HG02763 (cell line): Measurements from ENCODE around the gene GSTP1.
"Not testable (repeated sequence)": the region's sequence is repeated elsewhere in the genome, so short reads cannot be mapped to it uniquely, and the experiment has no call there.

ENCODE experiments used
- ATAC-seq: cut with Tn5 transposase; IDR thresholded peaks from one replicate; pipeline ENCODE4 v1.9.1; 2021; ENCODE audit warnings: mild to moderate bottlenecking, moderate library complexity; ENCODE audit not compliant: unreplicated experiment

Gene GSTP1

DNA sequence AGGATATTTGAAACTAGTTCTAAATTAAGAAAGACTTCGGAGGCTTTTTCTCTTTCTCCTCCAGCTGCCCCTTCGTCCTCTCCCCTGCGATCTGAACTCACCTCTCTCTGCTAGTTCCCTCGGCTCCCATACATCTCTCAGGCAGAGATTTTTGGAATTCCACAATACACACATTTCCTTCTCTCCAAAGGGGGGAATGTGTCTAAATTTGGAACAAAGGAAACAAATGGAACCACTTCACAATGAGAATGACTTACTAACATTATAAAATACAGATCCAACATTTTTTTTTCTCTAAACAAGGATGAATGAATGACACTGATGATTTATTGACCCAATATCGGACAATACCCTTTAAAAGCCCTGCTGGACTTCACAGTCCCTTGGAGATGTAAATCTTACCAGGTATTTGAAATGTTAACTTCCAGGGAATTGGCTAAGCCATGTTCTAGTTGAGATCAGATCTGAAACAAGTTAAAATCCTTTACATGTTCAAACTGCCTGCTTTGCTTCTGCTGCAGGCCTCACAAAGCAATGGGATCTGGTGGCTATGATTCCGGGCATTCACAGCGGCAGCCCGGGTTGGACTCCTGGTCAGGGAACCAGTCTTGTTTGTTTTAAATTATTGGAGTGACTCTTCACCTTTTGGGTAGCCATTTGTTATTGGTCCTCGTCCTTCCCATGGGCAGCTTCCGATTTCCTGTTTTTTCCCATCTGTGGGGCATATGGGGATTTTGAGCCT lies 20.5 kb upstream of the GSTP1 start:
- no peak for ATAC-seq

DNA sequence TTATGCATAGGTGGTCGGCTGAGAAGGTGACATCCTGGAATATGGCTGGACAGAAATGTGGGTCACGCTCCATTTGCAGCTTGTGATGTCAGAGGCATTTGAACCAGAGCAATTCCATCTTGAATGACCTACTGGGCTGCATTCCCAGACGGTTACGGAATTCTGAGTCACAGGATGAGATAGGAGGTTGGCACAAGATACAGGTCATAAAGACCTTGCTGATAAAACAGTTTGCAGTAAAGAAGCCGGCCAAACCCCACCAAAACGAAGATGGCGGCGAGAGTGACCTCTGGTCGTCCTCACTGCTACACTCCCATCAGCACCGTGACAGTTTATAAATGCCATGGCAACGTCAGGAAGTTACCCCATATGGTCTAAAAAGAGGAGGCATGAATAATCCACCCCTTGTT lies 19.9 kb upstream of the GSTP1 start:
- ATAC-seq: not testable (repeated sequence)

DNA sequence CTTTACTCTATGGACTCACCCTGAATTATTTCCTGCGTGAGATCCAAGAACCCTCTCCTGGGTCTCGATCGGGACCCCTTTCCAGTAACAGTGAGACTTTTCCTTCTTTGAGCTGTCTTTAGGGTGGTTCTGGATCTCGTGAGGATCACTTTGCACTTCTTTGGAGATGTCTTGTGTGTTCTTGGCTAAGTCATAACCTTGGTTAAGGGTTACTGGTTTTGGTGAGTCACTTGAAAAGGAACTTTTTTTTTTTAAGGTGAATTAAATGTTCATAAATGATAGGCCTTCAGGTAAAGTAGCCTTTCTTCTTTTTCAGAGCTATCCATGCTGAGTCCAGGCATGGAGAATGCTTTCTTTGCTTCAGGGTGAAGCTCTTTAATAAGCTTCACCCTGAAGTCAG lies 19.4 kb upstream of the GSTP1 start:
- ATAC-seq: no peak

DNA sequence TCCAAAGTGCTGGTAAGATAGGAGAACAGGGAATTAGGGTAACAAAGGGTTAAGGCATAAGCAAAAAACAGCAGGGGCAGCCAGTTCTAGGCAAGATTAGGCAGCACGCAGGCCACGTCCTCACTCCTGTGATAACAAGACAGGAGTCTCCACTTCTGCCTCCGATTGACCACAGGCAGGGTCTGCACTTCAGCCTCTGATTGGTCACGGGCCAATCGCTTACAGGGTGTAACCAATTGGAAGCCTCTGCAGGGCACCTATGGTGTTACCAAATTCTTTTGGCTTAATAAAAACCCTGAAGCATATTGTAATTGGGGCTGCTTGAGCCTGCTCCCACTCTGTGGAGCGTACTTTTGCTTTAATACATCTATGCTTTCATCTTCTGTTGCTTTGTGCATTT lies 12.2 kb upstream of the GSTP1 start:
- ATAC-seq: no peak

DNA sequence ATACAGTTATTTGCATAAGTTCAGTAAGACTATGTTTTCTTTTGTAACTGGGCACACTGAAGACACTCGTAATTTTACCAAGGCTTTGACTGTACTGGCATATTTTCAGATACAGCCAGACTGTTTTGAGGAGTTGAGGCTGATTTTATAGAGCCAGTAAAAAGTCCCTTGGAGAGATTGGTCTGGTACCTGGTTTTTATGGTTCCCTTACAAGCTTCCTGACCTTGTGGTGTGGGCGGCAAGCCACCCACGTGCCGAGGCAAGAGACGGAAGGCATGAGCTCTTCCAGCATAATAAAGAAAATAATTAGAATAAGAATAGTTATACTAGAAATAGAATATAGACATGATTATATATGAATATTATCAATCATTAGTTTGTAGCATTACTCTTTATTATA lies 11.3 kb upstream of the GSTP1 start:
- no peak for ATAC-seq

DNA sequence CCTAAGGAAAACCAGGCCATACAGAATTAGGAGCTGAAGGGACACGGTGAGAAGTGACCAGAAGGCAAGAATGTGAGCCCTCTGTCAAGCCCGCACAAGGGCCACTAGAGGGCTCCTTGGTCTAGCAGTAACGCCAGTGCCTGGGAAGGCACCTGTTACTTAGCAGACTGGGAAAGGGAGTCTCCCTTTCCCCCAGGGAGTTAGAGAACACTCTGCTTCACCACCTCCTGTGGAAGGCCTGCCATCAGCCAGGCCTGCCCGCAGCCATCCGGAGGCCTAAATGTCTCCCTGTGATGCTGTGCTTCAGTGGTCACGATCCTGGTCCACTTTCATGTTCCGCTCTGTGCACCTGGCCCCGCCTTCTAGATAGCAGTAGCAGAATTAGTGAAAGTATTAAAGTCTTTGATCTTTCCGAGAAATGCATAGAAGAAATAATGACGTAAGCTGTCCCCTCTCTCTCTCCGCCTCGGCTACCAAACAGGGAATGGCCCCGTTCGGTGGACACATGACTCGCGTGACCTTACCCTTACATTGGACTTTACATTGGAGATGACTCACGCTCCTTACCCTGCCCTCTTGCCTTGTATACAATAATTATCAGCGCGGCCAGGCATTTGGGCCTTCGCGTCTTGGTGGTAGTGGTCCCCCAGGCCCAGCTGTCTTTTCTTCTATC lies 10.7 kb upstream of the GSTP1 start:
- no peak for ATAC-seq

DNA sequence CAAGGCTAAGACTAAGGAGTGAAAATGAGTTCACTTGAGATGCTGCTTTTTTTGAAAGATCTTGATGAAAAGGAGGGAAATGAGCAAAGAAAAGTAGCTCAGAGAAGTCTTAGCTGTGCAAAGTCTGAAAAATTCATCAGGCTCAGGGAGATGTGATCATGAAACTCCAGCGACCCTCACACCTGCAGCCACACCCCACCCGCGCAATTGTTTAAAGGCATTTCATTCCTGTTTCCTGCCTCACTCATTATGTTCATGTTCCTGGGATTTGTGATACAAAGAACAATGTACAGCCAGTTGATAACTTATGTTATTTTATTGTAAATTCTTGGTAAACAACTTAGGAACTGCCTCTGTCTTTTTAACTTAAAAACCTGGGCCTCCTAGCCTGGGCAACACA lies 8.7 kb upstream of the GSTP1 start:
- no peak for ATAC-seq

DNA sequence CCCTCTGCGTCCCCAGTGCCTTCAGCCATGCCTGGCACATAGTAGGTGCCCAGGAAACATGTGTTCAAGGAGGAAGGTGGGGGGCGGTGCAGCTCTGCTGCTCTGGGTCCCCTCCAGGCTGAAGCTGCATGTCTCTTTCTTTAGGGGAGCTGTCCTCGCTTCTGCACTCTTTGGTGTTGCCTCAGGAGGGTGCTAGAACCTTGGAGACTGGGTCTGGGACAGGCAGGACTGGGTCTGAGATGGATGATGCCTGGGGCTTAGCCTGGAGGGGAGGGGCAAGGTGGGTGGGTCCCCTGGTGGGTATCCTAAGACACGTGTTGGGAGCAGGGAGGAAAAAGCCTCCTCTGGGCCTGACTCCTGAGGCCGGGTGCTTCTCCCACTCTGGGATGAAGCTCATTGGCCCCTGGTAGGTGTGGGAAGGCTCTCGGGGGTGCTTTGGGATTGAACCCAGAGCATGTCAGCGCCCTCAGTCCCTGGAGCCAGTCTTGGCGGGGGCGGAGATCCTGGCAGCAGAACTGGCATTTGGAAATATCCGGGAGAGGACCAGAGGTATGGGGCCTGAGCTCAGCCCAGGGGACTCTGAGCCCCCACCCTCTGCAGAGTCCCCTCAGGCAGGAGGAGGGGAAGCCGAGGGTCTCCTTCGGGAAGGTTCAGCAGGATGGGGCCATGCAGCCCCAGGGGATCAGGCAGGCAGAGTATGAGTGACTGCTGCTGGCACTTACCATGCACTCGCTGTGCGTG lies 6.7 kb upstream of the GSTP1 start:
- ATAC-seq: no peak

DNA sequence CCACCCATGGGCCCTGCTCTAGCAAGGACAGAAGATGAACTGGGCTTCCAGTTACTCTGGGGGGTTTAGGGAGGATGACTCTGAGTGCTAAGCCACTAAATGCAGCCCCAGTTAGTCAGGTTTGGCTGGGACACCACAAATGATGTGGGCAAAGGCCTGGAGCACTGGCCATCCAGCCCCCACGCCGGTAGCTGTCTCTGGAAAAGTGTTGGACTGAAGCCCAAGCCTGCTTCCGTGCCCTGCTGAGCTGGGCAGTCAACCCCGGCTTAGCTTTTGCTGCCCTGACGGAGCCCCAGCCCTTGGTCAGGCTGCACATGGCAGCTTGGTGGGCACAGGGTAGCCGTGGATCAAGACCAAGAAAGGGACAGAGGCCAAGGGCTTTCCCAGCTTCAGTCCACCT lies 5.7 kb upstream of the GSTP1 start:
- ATAC-seq: no peak

DNA sequence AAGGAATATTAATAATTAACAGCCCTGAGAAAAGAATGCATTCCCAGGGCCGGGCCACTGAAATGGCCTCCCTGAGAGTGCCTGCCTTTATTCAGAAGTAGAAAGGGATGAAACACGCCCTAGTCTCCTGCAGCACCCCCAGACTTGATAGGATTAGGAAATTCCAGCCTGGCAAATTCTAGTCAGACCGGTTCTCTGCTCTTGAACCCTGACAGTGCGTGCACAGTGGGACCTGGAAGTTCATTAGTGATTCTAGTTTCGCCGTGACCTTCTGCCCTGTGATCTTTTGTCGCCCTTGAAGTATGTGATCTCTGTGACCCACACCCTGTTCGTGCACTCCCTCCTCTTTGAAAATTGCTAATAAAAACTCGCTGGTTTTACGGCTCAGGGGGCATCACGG lies 2.1 kb upstream of the GSTP1 start:
- ATAC-seq: no peak

DNA sequence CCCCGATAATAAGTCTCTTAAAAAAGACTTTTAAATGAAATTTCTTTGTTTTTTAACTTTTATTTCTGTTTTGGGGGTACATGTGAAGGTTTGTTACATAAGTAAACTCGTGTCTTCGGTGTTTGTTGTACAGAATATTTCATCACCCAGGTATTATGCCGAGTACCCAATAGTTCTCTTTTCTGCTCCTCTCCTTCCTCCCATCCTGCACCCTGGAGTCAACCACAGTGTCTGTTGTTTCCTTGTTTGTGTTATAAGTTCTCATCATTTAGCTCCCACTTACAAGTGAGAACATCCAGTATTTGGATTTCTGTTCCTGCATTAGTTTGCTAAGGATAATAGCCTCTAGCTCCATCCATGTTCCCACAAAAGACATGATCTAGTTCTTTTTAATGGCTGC lies 1.6 kb upstream of the GSTP1 start:
- no peak for ATAC-seq

DNA sequence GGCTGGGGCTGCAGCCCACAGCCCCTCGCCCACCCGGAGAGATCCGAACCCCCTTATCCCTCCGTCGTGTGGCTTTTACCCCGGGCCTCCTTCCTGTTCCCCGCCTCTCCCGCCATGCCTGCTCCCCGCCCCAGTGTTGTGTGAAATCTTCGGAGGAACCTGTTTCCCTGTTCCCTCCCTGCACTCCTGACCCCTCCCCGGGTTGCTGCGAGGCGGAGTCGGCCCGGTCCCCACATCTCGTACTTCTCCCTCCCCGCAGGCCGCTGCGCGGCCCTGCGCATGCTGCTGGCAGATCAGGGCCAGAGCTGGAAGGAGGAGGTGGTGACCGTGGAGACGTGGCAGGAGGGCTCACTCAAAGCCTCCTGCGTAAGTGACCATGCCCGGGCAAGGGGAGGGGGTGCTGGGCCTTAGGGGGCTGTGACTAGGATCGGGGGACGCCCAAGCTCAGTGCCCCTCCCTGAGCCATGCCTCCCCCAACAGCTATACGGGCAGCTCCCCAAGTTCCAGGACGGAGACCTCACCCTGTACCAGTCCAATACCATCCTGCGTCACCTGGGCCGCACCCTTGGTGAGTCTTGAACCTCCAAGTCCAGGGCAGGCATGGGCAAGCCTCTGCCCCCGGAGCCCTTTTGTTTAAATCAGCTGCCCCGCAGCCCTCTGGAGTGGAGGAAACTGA lies 731 bp downstream of the GSTP1 start:
- peak; percentile 1 for ATAC-seq

DNA sequence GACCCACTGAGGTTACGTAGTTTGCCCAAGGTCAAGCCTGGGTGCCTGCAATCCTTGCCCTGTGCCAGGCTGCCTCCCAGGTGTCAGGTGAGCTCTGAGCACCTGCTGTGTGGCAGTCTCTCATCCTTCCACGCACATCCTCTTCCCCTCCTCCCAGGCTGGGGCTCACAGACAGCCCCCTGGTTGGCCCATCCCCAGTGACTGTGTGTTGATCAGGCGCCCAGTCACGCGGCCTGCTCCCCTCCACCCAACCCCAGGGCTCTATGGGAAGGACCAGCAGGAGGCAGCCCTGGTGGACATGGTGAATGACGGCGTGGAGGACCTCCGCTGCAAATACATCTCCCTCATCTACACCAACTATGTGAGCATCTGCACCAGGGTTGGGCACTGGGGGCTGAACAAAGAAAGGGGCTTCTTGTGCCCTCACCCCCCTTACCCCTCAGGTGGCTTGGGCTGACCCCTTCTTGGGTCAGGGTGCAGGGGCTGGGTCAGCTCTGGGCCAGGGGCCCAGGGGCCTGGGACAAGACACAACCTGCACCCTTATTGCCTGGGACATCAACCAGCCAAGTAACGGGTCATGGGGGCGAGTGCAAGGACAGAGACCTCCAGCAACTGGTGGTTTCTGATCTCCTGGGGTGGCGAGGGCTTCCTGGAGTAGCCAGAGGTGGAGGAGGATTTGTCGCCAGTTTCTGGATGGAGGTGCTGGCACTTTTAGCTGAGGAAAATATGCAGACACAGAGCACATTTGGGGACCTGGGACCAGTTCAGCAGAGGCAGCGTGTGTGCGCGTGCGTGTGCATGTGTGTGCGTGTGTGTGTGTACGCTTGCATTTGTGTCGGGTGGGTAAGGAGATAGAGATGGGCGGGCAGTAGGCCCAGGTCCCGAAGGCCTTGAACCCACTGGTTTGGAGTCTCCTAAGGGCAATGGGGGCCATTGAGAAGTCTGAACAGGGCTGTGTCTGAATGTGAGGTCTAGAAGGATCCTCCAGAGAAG lies 1.6 kb downstream of the GSTP1 start:
- ATAC-seq: no peak

DNA sequence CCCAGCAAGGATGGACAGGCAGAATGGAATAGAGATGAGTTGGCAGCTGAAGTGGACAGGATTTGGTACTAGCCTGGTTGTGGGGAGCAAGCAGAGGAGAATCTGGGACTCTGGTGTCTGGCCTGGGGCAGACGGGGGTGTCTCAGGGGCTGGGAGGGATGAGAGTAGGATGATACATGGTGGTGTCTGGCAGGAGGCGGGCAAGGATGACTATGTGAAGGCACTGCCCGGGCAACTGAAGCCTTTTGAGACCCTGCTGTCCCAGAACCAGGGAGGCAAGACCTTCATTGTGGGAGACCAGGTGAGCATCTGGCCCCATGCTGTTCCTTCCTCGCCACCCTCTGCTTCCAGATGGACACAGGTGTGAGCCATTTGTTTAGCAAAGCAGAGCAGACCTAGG lies 2.3 kb downstream of the GSTP1 start:
- ATAC-seq: no peak

DNA sequence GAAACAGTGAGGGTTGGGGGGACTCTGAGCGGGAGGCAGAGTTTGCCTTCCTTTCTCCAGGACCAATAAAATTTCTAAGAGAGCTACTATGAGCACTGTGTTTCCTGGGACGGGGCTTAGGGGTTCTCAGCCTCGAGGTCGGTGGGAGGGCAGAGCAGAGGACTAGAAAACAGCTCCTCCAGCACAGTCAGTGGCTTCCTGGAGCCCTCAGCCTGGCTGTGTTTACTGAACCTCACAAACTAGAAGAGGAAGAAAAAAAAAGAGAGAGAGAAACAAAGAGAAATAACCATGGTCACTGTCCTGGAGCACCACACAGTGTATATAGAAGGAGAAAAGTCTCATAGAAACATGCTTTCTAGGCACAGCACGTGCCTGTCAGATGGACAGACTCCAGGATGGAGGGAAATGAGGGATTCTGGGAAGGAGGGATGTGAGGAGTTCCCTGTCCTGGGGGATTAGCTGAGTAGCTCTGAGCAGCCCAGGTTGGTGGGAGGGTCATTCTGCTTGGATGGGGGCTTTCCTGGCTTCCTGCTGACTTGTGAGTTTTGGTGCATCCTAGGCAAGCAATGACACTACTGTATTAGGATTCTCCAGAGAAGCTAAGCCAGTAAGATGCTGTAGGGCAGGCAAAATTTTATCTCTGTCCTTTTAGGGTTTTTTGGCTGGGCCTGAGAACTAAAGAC lies 3.1 kb downstream of the GSTP1 start:
- no peak for ATAC-seq

DNA sequence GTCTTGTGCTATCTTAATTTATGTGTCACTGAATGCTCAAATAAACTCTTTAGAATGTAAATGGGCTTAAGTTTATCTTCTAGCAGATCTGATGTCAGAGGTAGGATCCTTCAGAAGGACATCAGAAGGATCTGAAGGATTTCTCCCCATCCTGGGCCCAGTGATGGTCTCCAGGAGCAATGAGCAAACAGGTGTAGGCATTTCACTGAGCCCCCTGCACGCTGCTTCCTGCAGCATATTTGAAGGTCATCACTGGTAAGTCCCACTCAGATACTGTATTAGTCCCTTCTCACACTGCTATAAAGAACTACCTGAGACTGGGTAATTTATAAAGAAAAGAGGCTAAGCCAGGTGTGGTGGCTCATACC lies 4.5 kb downstream of the GSTP1 start:
- no peak for ATAC-seq

DNA sequence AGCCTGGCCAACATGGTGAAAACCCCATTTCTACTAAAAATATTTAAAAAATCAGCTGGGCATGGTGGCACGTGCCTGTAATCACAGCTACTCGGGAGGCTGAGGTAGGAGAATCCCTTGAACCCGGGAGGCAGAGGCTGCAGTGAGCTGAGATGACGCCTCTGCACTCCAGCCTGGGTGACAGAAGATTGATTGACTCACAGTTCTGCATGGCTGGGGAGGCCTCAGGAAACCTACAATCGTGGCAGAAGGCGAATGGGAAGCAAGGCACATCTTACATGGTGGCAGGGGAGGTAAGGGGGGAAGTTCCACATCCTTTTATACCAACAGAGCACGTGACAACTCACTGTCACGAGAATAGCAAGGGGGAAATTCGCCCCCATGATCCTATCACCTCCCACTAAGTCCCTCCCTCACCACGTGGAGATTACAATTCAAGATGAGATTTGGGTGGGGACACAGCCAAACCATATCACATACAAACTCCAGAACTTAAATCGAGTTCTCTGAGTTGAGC lies 5.3 kb downstream of the GSTP1 start:
- not testable (repeated sequence) for ATAC-seq

DNA sequence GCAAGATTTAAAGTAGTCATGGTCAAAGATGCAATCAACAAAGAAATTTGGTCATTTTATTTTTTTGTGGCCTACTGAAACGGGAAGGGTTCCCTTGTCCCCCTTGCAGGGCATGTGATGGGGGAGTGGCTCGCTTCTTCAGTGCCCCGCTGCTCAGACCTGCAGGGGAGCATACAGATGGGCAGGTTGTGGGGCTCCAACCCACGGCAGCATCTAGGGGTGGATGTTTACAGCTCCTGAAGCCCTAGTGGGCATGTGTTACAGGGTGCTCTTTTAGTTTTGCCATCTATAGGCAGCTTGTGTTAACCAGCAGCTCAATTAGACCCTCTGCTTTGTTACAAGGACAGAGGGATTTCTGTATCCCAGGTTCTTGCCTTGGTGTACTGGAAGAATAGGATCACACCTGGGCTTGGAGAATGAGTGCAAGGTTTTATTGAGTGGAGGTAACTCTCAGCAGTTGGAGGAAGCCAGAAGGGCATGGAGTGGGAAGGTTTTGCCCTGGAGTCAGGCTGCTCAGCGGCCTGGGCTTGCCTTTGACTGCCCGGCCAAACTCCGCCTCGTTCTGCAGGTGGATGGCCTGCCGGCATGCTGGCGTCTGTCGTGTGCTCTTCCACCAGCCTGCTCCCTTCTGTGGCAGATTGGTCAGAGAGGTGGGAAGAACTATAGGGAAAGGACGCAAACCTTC lies 9.4 kb downstream of the GSTP1 start:
- no peak for ATAC-seq

DNA sequence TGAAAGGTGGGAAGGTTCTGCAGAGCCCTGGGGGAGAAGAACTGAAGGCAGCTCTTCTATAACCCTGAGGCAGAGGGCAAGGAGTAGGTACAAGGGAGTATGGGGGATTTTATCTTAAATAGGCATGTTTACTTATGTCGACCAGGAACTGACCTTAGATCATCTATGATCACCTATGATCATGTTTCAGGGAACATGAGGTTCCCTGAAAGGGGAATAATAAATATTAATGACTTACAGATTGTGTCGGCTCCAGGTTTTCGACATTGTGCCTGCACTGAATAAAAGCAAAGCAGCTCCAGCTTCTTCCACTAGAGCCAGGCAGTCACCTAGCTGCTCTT lies 9.9 kb downstream of the GSTP1 start:
- no peak for ATAC-seq
